Astrocyte (in vitro differentiated cells and primary cell): ENCODE measurements around the gene PKHD1.

Experiments
- CTCF ChIP-seq: IDR thresholded peaks from 2 replicates; pipeline ENCODE4 v1.5.1; 2011; ENCODE audit warnings: low read depth, mild to moderate bottlenecking, inconsistent platforms, low read length, moderate library complexity; ENCODE audit not compliant: insufficient read depth
- EZH2 ChIP-seq: IDR thresholded peaks from 2 replicates; pipeline ENCODE4 v1.6.1; 2012; ENCODE audit warnings: mild to moderate bottlenecking, low read length, inconsistent platforms; ENCODE audit not compliant: insufficient read depth

- TF ChIP-seq CTCF, result no peak
- TF ChIP-seq EZH2, result no peak
Observed at GRCh38 chr6:52098721-52099120, 11.3 kb upstream of the PKHD1 start.
